ENCODE measurements around the gene PIGR. TPM values are rescaled to one million over a fixed set of nuclear protein-coding genes. Genes with fewer than 3 reads are reported as not detected.

Gene PIGR
- polyA plus RNA-seq, 2 of the 4 experiments (the other 2 are of a cell fraction): 0.01 TPM; not detected in 1

- no peak for TF ChIP-seq HES2 (IDR thresholded peaks at IDR 0.05)
- TF ChIP-seq MAFK (IDR thresholded peaks at IDR 0.05; ENCODE audit: partially characterized antibody): peak; percentile 63
- CTCF ChIA-PET: interaction anchor here (0.6 to 8.9 kb wide), 8 partner anchors 10 to 480 kb away, joined by 3 to 90 read pairs (median 3); partner anchors contain the start of gene PIGR
Measured at GRCh38 chr1:206969090-206969489, 22.8 kb upstream of the PIGR start.

GRCh38 chr1:206967096-206967849, 21.0 kb upstream of the PIGR start:
- DNase-seq (ENCODE audit: low read depth in 1 of 2, low spot score in 1 of 2): no peak
- WGBS (ENCODE audit: missing lambda C conversion rate): 54% methylated on average over 8 of the region's 8 CpGs

More at GRCh38 chr1:206969090-206969489, 22.8 kb upstream of the PIGR start:
- Histone ChIP-seq H3K4me1 (no peaks in the 10 kb centered on the region), H3K9me3 (no peaks in the 10 kb centered on the region), H3K4me2 (no peak overlapping the region), H3K27ac (no peak overlapping the region), H3K4me3 (no peak overlapping the region)
- FAIRE-seq (no peak), DNase-seq (ENCODE audit: low read depth in 1 of 2, low spot score in 1 of 2) (no peak), ATAC-seq (no peak)
- WGBS (ENCODE audit: missing lambda C conversion rate): 71% methylated on average over 5 of the region's 5 CpGs
- POLR2A ChIA-PET: no interaction called here

GRCh38 chr1:206965781-206966180, 19.5 kb upstream of the PIGR start:
- DNase-seq (ENCODE audit: low read depth in 1 of 2, low spot score in 1 of 2) (no peak), ATAC-seq (no peak), FAIRE-seq (no peak)
- ChIA-PET CTCF (interaction anchor here (0.6 to 8.9 kb wide), 8 partner anchors 8 to 1944 kb away, joined by 3 to 90 read pairs (median 3); no protein-coding TSS in a partner anchor), POLR2A (no interaction called here)
- no peak overlapping the region for H3K4me3 ChIP-seq
- TF ChIP-seq HES2 (IDR thresholded peaks at IDR 0.05) (no peak), MAFK (IDR thresholded peaks at IDR 0.05; ENCODE audit: partially characterized antibody) (peak; percentile 26)
- no peak overlapping the region for H3K27ac ChIP-seq
- H3K9me3 ChIP-seq: no peaks in the 10 kb centered on the region
- no peak overlapping the region for H3K4me2 ChIP-seq
- WGBS (ENCODE audit: missing lambda C conversion rate): 64% methylated on average over 2 of the region's 2 CpGs
- no peaks in the 10 kb centered on the region for H3K4me1 ChIP-seq

More at GRCh38 chr1:206967096-206967849, 21.0 kb upstream of the PIGR start:
- H3K4me2 ChIP-seq: no peak overlapping the region
- ChIA-PET CTCF (interaction anchor here (0.8 to 8.9 kb wide), 4 partner anchors 14 to 232 kb away, joined by 3 to 90 read pairs (median 3); no protein-coding TSS in a partner anchor), POLR2A (no interaction called here)
- FAIRE-seq (no peak), ATAC-seq (no peak)
- H3K9me3 ChIP-seq: no peaks in the 10 kb centered on the region
- no peaks in the 10 kb centered on the region for H3K4me1 ChIP-seq
- H3K4me3 ChIP-seq: no peak overlapping the region
- TF ChIP-seq CBX8 (IDR thresholded peaks at IDR 0.05) (no peak), POLR2A (IDR thresholded peaks at IDR 0.05; ENCODE audit: low read length) (no peak), NPAS2 (CRISPR knock-in tag; IDR thresholded peaks at IDR 0.05; ENCODE audit: borderline replicate concordance) (no peak), HEYL (CRISPR knock-in tag; IDR thresholded peaks at IDR 0.05) (no peak), HOXB5 (CRISPR knock-in tag; IDR thresholded peaks at IDR 0.05) (no peak)
- H3K27ac ChIP-seq: no peak overlapping the region

GRCh38 chr1:206963740-206964139, 17.5 kb upstream of the PIGR start:
- Histone ChIP-seq H3K4me2 (no peak overlapping the region), H3K4me3 (no peak overlapping the region), H3K27ac (no peak overlapping the region), H3K4me1 (no peaks in the 10 kb centered on the region), H3K9me3 (no peaks in the 10 kb centered on the region)
- no peak for DNase-seq (ENCODE audit: low read depth in 1 of 2, low spot score in 1 of 2)
- no peak for ATAC-seq
- TF ChIP-seq MYC (IDR thresholded peaks at IDR 0.05; ENCODE audit: borderline replicate concordance, low read length) (no peak), MAFK (IDR thresholded peaks at IDR 0.05; ENCODE audit: partially characterized antibody) (no peak), HES2 (IDR thresholded peaks at IDR 0.05) (no peak), EHF (CRISPR knock-in tag; IDR thresholded peaks at IDR 0.05) (no peak), BCL3 (IDR thresholded peaks at IDR 0.05) (no peak), SMC3 (IDR thresholded peaks at IDR 0.05) (no peak), HMGXB4 (CRISPR knock-in tag; IDR thresholded peaks at IDR 0.05; ENCODE audit: borderline replicate concordance) (no peak), FOSL2 (IDR thresholded peaks at IDR 0.05) (no peak), FOSL2 (CRISPR knock-in tag; IDR thresholded peaks at IDR 0.05) (no peak), NR3C1 (IDR thresholded peaks at IDR 0.05) (no peak), RAD21 (conservative IDR thresholded peaks at IDR 0.05 in 1 of 2, IDR thresholded peaks at IDR 0.05 in 1 of 2) (no peak), KDM1A (IDR thresholded peaks at IDR 0.05; ENCODE audit: low read depth) (no peak), ZFP36 (IDR thresholded peaks at IDR 0.05; ENCODE audit: borderline replicate concordance, partially characterized antibody) (no peak), ZC3H11A (IDR thresholded peaks at IDR 0.05) (no peak), CBX8 (IDR thresholded peaks at IDR 0.05) (no peak), POLR2AphosphoS2 (conservative IDR thresholded peaks at IDR 0.05; ENCODE audit: low read length) (no peak), NPAS2 (CRISPR knock-in tag; IDR thresholded peaks at IDR 0.05; ENCODE audit: borderline replicate concordance) (no peak), POLR2A (IDR thresholded peaks at IDR 0.05; ENCODE audit: low read length) (no peak), FOSB (CRISPR knock-in tag; IDR thresholded peaks at IDR 0.05) (no peak), CHD4 (IDR thresholded peaks at IDR 0.05; ENCODE audit: borderline replicate concordance) (no peak)
- CTCF ChIA-PET: interaction anchor here (1.0 to 2.7 kb wide), 3 partner anchors 12 to 229 kb away, joined by 3 to 6 read pairs (median 3); no protein-coding TSS in a partner anchor
- WGBS (ENCODE audit: missing lambda C conversion rate): 77% methylated on average over 1 of the region's 1 CpG
- FAIRE-seq: no peak
- POLR2A ChIA-PET: no interaction called here
